Endothelial cell of umbilical vein (primary cell): Measurements from ENCODE around the gene SCFD1. TPM values are rescaled to one million over a fixed set of nuclear protein-coding genes. Genes with fewer than 3 reads are reported as not detected.
"Not testable (repeated sequence)": the region's sequence is repeated elsewhere in the genome, so short reads cannot be mapped to it uniquely, and the experiment has no call there.

Experiments
- BruUV-seq: library from RNA; stranded (reverse); fragments of 400-500 nt; replicated peaks from 2 replicates; lab custom pipeline; 2021; lab: Mats Ljungman, UMichigan
- CTCF ChIA-PET: fragments of 300-600, 350-600 bp; sonication (Branson Sonifier 250); formaldehyde crosslinking; loops from one replicate; lab custom pipeline; 2021; ENCODE audit warnings: antibody characterized with exemption, inconsistent platforms; lab: Charles Lee
- POLR2A ChIA-PET: fragments of 300-600, 350-600 bp; sonication (Branson Sonifier 250); formaldehyde crosslinking; loops from one replicate; lab custom pipeline; 2021; ENCODE audit warnings: antibody characterized with exemption, inconsistent platforms; lab: Charles Lee
- DNase-seq: peaks from one replicate; pipeline ENCODE4 v3.0.0-alpha.2; 2011; ENCODE audit warnings: low read depth, low spot score
- FAIRE-seq: peaks from 2 replicates; lab custom pipeline; 2011; peaks lifted over from hg19 to GRCh38; lab: Jason Lieb, UNC
- H2AFZ ChIP-seq: 2 replicates; pipeline ENCODE4 v1.6.0; 2012; ENCODE audit warnings: low read depth, low read length, control low read depth, inconsistent platforms
- H3K27ac ChIP-seq: 2 replicates; pipeline ENCODE4 v1.5.1; 2011; ENCODE audit warnings: low read depth, mild to moderate bottlenecking, control low read depth, low read length, moderate library complexity; ENCODE audit not compliant: insufficient read depth
- H3K27me3 ChIP-seq, 2 experiments: 2 replicates each; pipeline versions ENCODE4 v1.6.0 to v1.6.1; 2011; ENCODE audit warnings: low read length in 2 of 2, mixed read lengths in 1 of 2; ENCODE audit not compliant: control insufficient read depth in 2 of 2, insufficient read depth in 2 of 2
- H3K36me3 ChIP-seq, 2 experiments: 2 replicates in 1 of 2; 3 replicates in 1 of 2; pipeline ENCODE4 v1.5.1; 2011; ENCODE audit warnings: low read length in 2 of 2, mild to moderate bottlenecking in 1 of 2, moderate library complexity in 1 of 2; ENCODE audit not compliant: control insufficient read depth in 2 of 2, insufficient read depth in 2 of 2; ENCODE audit errors: extremely low read depth in 1 of 2
- H3K4me1 ChIP-seq: 3 replicates; pipeline ENCODE4 v1.5.1; 2011; ENCODE audit warnings: mild to moderate bottlenecking, low read length; ENCODE audit not compliant: control insufficient read depth, insufficient read depth; ENCODE audit errors: extremely low read depth
- H3K4me2 ChIP-seq: 2 replicates; pipeline ENCODE4 v1.6.1; 2011; ENCODE audit warnings: low read length, control low read depth, mixed read lengths; ENCODE audit not compliant: insufficient read depth
- H3K4me3 ChIP-seq, 3 experiments: fragments of 200-600 bp in 1 of 3; sonication (generic), shearing (Covaris generic) in 1 of 3; replicated peaks in 1 of 3; 2 replicates each; pipeline ENCODE4 v1.5.1; 2011 to 2016; ENCODE audit warnings: control low read depth in 3 of 3, low read length in 3 of 3, mild to moderate bottlenecking in 2 of 3, inconsistent platforms in 1 of 3, low read depth in 1 of 3, moderate library complexity in 1 of 3; ENCODE audit not compliant: insufficient read depth in 1 of 3
- H3K79me2 ChIP-seq: 2 replicates; pipeline ENCODE4 v1.6.0; 2012; ENCODE audit warnings: low read length, inconsistent platforms; ENCODE audit not compliant: control insufficient read depth, insufficient read depth
- H3K9ac ChIP-seq: replicated peaks from 2 replicates; pipeline ENCODE3; 2011; ENCODE audit warnings: low read length, control low read depth; ENCODE audit not compliant: insufficient read depth; ENCODE audit errors: extremely low read depth
- H3K9me1 ChIP-seq: replicated peaks from 3 replicates; pipeline ENCODE4 v1.6.0; 2011; ENCODE audit warnings: mild to moderate bottlenecking, low read length; ENCODE audit not compliant: control insufficient read depth, insufficient read depth; ENCODE audit errors: extremely low read depth
- H3K9me3 ChIP-seq: replicated peaks from 2 replicates; pipeline ENCODE4 v1.5.1; 2012; ENCODE audit warnings: low read length, inconsistent platforms; ENCODE audit not compliant: control insufficient read depth, insufficient read depth
- H4K20me1 ChIP-seq: replicated peaks from 2 replicates; pipeline ENCODE3; 2011; ENCODE audit warnings: mild to moderate bottlenecking, low read length; ENCODE audit not compliant: control insufficient read depth, insufficient read depth; ENCODE audit errors: extremely low read depth
- CTCF ChIP-seq, 2 donors: IDR thresholded peaks; 1 replicate in 1 of 2; 2 replicates in 1 of 2; pipeline ENCODE4 v1.5.1; 2011; ENCODE audit warnings: low read length in 2 of 2, mild to moderate bottlenecking in 2 of 2, moderate library complexity in 2 of 2, control low read depth in 1 of 2, inconsistent platforms in 1 of 2, low read depth in 1 of 2; ENCODE audit not compliant: insufficient read depth in 1 of 2; ENCODE audit errors: extremely low read depth in 1 of 2
- EZH2 ChIP-seq: IDR thresholded peaks from 2 replicates; pipeline ENCODE4 v1.6.1; 2012; ENCODE audit warnings: borderline replicate concordance, low read depth, mild to moderate bottlenecking, moderate library complexity, low read length, inconsistent platforms; ENCODE audit not compliant: severe bottlenecking
- FOS ChIP-seq: IDR thresholded peaks from 2 replicates; pipeline ENCODE4 v1.6.1; 2011; ENCODE audit warnings: mild to moderate bottlenecking, low read length, moderate library complexity, borderline replicate concordance; ENCODE audit not compliant: insufficient read depth
- GATA2 ChIP-seq: IDR thresholded peaks from 2 replicates; pipeline ENCODE4 v1.7.0; 2011; ENCODE audit warnings: low read depth, mild to moderate bottlenecking, moderate library complexity, mixed read lengths, low read length; ENCODE audit not compliant: insufficient read length, insufficient read depth
- JUN ChIP-seq: IDR thresholded peaks from 2 replicates; pipeline ENCODE4 v1.6.1; 2011; ENCODE audit warnings: borderline replicate concordance, low read depth; ENCODE audit not compliant: insufficient read length, insufficient read depth
- MAX ChIP-seq: IDR thresholded peaks from 2 replicates; pipeline ENCODE4 v1.6.1; 2011; ENCODE audit not compliant: insufficient read depth, insufficient read length
- MYC ChIP-seq: IDR thresholded peaks from one replicate; pipeline ENCODE4 v1.6.1; 2011; ENCODE audit warnings: mild to moderate bottlenecking, low read depth, low read length
- POLR2A ChIP-seq: IDR thresholded peaks from 2 replicates; pipeline ENCODE4 v1.6.1; 2012; ENCODE audit warnings: low read depth, mild to moderate bottlenecking, control low read depth, low read length
- POLR2AphosphoS5 ChIP-seq: IDR thresholded peaks from 2 replicates; pipeline ENCODE4 v1.6.1; 2012; ENCODE audit warnings: low read depth, mild to moderate bottlenecking, control low read depth, low read length, moderate library complexity; ENCODE audit not compliant: insufficient read depth
- dilution Hi-C: fragments of 300-500 bp; cut with MboI; formaldehyde crosslinking; loops from one replicate; pipeline ENCODE4 v1.15.0; 2019; ENCODE audit warnings: low sequenced_read_pairs; ENCODE audit not compliant: extremely low pct_ligation_motif_present
- intact Hi-C: fragments of 100-400 bp; cut with micrococcal nuclease; formaldehyde crosslinking; loops from one replicate; pipeline ENCODE4 v1.10.0; 2022
- polyA plus RNA-seq, 4 experiments: library from polyadenylated mRNA; depleted of rRNA in 3 of 4; stranded (reverse) in 3 of 4; unstranded in 1 of 4; fragments of >200 nt; gene quantifications; 2 replicates each; pipeline versions ENCODE4 v1.2.1 to v1.2.3, GENCODE V29; 2011 to 2012; ENCODE audit warnings: missing spikeins in 1 of 4
- total RNA-seq: library from RNA; stranded (reverse); gene quantifications from 2 replicates; pipeline ENCODE4 v1.2.3, GENCODE V29; 2021

SCFD1 gene
- total and polyA plus RNA-seq, 2 donors (not counting 3 experiments of a cell fraction or from before 2014, with no cell fraction given) = 21.3 to 59.9 TPM

- Histone ChIP-seq H4K20me1 (no peaks in the 10 kb centered on the region), H3K27me3 (no peaks in the 10 kb centered on the region), H3K9ac (no peak overlapping the region), H3K27ac (no peak overlapping the region), H3K4me2 (no peak overlapping the region), H3K9me3 (no peaks in the 10 kb centered on the region), H3K36me3 (peaks cover 0 to 2% of the 10 kb centered on the region in 2 experiments), H3K9me1 (no peaks in the 10 kb centered on the region), H3K4me3 (no peak overlapping the region), H2AFZ (no peak overlapping the region), H3K4me1 (no peaks in the 10 kb centered on the region), H3K79me2 (no peaks in the 10 kb centered on the region)
- FAIRE-seq (no peak), DNase-seq (no peak)
- CTCF ChIA-PET = interaction anchor here (1.2 to 1.9 kb wide), 2 partner anchors 12 to 22 kb away, joined by 3 to 9 read pairs; no protein-coding TSS in a partner anchor
- no peak for TF ChIP-seq EZH2
- TF ChIP-seq GATA2 = no peak
- TF ChIP-seq FOS = no peak
- TF ChIP-seq MAX = no peak
- TF ChIP-seq POLR2A = no peak
- TF ChIP-seq POLR2AphosphoS5 = no peak
- no peak for TF ChIP-seq MYC
- no peak for TF ChIP-seq JUN
- no peak for TF ChIP-seq CTCF (IDR thresholded peaks at IDR 0.05; ENCODE audit: extremely low read depth in 1 of 2, insufficient read depth in 1 of 2, low read depth in 1 of 2, low read length in 2 of 2)
- intact Hi-C loops = no loop called here
- POLR2A ChIA-PET = no interaction called here
- no TSS peak for BruUV-seq
- dilution Hi-C loops = no loop called here
Measured at GRCh38 chr14:30680036-30680435, 57.9 kb downstream of the SCFD1 start.

GRCh38 chr14:30680776-30681175 lies 58.7 kb downstream of the SCFD1 start:
- H3K4me1 ChIP-seq, POLR2A ChIA-PET, DNase-seq, dilution Hi-C loops, H3K36me3 ChIP-seq, H3K9me1 ChIP-seq, H2AFZ ChIP-seq, H3K27ac ChIP-seq, FAIRE-seq, H4K20me1 ChIP-seq, H3K27me3 ChIP-seq, intact Hi-C loops, H3K9me3 ChIP-seq, H3K4me3 ChIP-seq, BruUV-seq, H3K9ac ChIP-seq, H3K4me2 ChIP-seq, H3K79me2 ChIP-seq: not testable (repeated sequence)
- CTCF ChIA-PET = interaction anchor here (1.2 to 3.4 kb wide), 4 partner anchors 9 to 24 kb away, joined by 3 to 18 read pairs (median 7); no protein-coding TSS in a partner anchor
